ENCODE results near the gene CPNE4. TPM values are rescaled to one million over a fixed set of nuclear protein-coding genes. Genes with fewer than 3 reads are reported as not detected.

The CPNE4 gene
- total RNA-seq, 1 experiment from 2014 or later: 0.41 TPM

DNA sequence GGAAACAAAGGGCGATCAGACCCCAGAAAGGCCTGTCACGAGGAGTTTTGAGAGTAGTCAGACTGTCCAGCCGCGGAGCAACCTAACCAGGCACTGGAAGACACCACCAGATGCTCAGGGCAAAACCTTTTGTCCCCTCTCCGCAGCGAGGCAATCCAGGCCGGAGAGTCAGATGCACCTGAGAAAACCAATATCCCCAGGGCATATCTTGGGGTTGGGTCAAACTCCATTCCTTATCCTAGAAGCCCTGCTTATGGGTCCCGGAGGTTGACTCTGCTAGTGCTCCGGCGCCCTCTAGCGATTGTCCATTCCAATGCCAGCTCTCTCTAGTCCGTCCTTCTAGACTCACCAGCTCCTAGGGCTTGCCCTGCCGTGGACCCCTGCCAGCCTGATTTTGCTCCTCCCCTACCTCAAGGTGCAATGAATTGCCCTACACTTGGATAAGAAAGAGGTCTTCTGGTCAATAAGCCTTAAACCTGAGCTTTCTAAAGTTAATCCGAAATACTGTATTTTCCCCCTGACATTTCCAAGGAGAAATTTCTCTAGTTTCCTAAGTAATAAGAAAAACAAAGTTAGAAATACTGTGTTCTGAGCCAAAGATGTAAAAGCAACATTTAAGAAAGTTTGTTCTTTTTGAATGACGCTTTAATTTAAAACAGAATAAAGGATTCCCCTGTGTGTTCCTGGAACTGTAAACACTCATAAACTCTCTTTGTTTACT, 5.5 kb downstream of the CPNE4 start:
- Histone ChIP-seq H3K4me3 (ENCODE audit: low read depth, low read length) (no peak overlapping the region), H3K36me3 (ENCODE audit: control insufficient read depth, insufficient read depth, low read length) (no peaks in the 10 kb centered on the region), H3K4me1 (peaks cover 3% of the 10 kb centered on the region; the same call in 1 of the 2 replicates), H3K27me3 (replicated peaks; ENCODE audit: control insufficient read depth, insufficient read depth, low read length) (no peaks in the 10 kb centered on the region), H3K9me3 (no peaks in the 10 kb centered on the region)
- intact Hi-C loops (cut with micrococcal nuclease; ENCODE audit: unreplicated experiment): loop anchor here (1.0 to 10.0 kb wide), 3 partner anchors 23 to 235 kb away; no protein-coding TSS in a partner anchor
- peak; percentile 90 to 92 for DNase-seq
- H3K27me3 Mint-ChIP-seq (ENCODE audit: insufficient read depth, unreplicated experiment): peaks cover 19% of the 10 kb centered on the region
- TF ChIP-seq, protein P1, sequence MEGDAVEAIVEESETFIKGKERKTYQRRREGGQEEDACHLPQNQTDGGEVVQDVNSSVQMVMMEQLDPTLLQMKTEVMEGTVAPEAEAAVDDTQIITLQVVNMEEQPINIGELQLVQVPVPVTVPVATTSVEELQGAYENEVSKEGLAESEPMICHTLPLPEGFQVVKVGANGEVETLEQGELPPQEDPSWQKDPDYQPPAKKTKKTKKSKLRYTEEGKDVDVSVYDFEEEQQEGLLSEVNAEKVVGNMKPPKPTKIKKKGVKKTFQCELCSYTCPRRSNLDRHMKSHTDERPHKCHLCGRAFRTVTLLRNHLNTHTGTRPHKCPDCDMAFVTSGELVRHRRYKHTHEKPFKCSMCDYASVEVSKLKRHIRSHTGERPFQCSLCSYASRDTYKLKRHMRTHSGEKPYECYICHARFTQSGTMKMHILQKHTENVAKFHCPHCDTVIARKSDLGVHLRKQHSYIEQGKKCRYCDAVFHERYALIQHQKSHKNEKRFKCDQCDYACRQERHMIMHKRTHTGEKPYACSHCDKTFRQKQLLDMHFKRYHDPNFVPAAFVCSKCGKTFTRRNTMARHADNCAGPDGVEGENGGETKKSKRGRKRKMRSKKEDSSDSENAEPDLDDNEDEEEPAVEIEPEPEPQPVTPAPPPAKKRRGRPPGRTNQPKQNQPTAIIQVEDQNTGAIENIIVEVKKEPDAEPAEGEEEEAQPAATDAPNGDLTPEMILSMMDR (IDR thresholded peaks at IDR 0.05; ENCODE audit: insufficient read depth in 1 of 2, low read depth in 1 of 2, low read length in 1 of 2, severe bottlenecking in 1 of 2, unreplicated experiment in 1 of 2): peak; percentile 82 to 91
- H3K4me1 Mint-ChIP-seq (ENCODE audit: low read depth, unreplicated experiment): no peaks in the 10 kb centered on the region
- no peaks in the 10 kb centered on the region for H3K9me3 Mint-ChIP-seq (ENCODE audit: unreplicated experiment)
- H3K4me3 Mint-ChIP-seq (ENCODE audit: unreplicated experiment): no peak overlapping the region
- CTCF ChIA-PET: interaction anchor here (0.6 to 1.6 kb wide), 5 partner anchors 9 to 236 kb away, joined by 3 to 10 read pairs (median 3); no protein-coding TSS in a partner anchor
- no TSS peak for BruUV-seq (replicated peaks)
- POLR2A ChIA-PET: no interaction called here
- H3K36me3 Mint-ChIP-seq (ENCODE audit: insufficient read depth, unreplicated experiment): no peaks in the 10 kb centered on the region
- H3K27ac Mint-ChIP-seq (ENCODE audit: unreplicated experiment): no peak overlapping the region

- H3K4me1 Mint-ChIP-seq (ENCODE audit: low read depth, unreplicated experiment): no peaks in the 10 kb centered on the region
- TF ChIP-seq, protein P1 (IDR thresholded peaks at IDR 0.05; ENCODE audit: insufficient read depth in 1 of 2, low read depth in 1 of 2, low read length in 1 of 2, severe bottlenecking in 1 of 2, unreplicated experiment in 1 of 2): no peak
- POLR2A ChIA-PET: no interaction called here
- no peak overlapping the region for H3K4me3 Mint-ChIP-seq (ENCODE audit: unreplicated experiment)
- no peaks in the 10 kb centered on the region for H3K4me1 ChIP-seq
- no peaks in the 10 kb centered on the region for H3K9me3 Mint-ChIP-seq (ENCODE audit: unreplicated experiment)
- peaks cover 15% of the 10 kb centered on the region for H3K27me3 Mint-ChIP-seq (ENCODE audit: insufficient read depth, unreplicated experiment)
- intact Hi-C loops (cut with micrococcal nuclease; ENCODE audit: unreplicated experiment): loop anchor here (10.0 kb wide), 1 partner anchor 128 kb away; no protein-coding TSS in a partner anchor
- H3K9me3 ChIP-seq: no peaks in the 10 kb centered on the region
- CTCF ChIA-PET: no interaction called here
- H3K36me3 ChIP-seq (ENCODE audit: control insufficient read depth, insufficient read depth, low read length): no peaks in the 10 kb centered on the region
- H3K36me3 Mint-ChIP-seq (ENCODE audit: insufficient read depth, unreplicated experiment): no peaks in the 10 kb centered on the region
- H3K4me3 ChIP-seq (ENCODE audit: low read depth, low read length): no peak overlapping the region
- BruUV-seq (replicated peaks): no TSS peak
- H3K27ac Mint-ChIP-seq (ENCODE audit: unreplicated experiment): no peak overlapping the region
- DNase-seq: no peak
- peaks cover 1% of the 10 kb centered on the region; the same call in 1 of the 2 replicates for H3K27me3 ChIP-seq (replicated peaks; ENCODE audit: control insufficient read depth, insufficient read depth, low read length)
Measured at GRCh38 chr3:132022914-132023313, 11.9 kb downstream of the CPNE4 start.

DNA sequence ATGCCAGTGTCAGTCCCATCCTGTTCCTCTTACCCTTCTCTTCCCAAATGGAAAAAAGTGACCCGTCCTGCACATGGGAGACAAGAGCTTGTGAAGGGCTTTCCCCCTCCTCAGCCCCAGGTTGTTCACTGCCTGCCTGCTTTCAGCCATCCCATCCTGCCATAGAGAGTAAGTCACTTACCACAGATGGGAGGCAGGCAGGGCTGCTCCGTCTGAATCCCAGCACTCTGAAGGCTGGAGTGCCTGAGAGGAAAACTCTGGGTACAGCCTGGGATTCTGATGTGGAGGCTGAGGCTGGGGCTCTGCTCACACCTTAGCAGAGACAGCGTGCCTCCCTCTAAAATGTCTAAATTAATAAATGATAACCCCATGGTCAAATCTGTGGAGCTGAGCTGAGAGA, 14.8 kb downstream of the CPNE4 start:
- Mint-ChIP-seq H3K36me3 (ENCODE audit: insufficient read depth, unreplicated experiment) (no peaks in the 10 kb centered on the region), H3K27me3 (ENCODE audit: insufficient read depth, unreplicated experiment) (peaks cover 19% of the 10 kb centered on the region), H3K27ac (ENCODE audit: unreplicated experiment) (no peak overlapping the region), H3K9me3 (ENCODE audit: unreplicated experiment) (peaks cover 12% of the 10 kb centered on the region), H3K4me1 (ENCODE audit: low read depth, unreplicated experiment) (peaks cover 12% of the 10 kb centered on the region), H3K4me3 (ENCODE audit: unreplicated experiment) (no peak overlapping the region)
- POLR2A ChIA-PET: no interaction called here
- CTCF ChIA-PET: no interaction called here
- TF ChIP-seq, protein P1 (IDR thresholded peaks at IDR 0.05; ENCODE audit: insufficient read depth in 1 of 2, low read depth in 1 of 2, low read length in 1 of 2, severe bottlenecking in 1 of 2, unreplicated experiment in 1 of 2): no peak
- Histone ChIP-seq H3K36me3 (ENCODE audit: control insufficient read depth, insufficient read depth, low read length) (no peaks in the 10 kb centered on the region), H3K4me3 (ENCODE audit: low read depth, low read length) (no peak overlapping the region), H3K27me3 (replicated peaks; ENCODE audit: control insufficient read depth, insufficient read depth, low read length) (peaks cover 1% of the 10 kb centered on the region; the same call in 1 of the 2 replicates), H3K4me1 (no peaks in the 10 kb centered on the region), H3K9me3 (no peaks in the 10 kb centered on the region)
- no peak for DNase-seq
- no TSS peak for BruUV-seq (replicated peaks)
- intact Hi-C loops (cut with micrococcal nuclease; ENCODE audit: unreplicated experiment): loop anchor here (10.0 kb wide), 1 partner anchor 125 kb away; no protein-coding TSS in a partner anchor
